Thymus (tissue), 11 donors: ENCODE data around the gene ZNF76. TPM values are rescaled to one million over a fixed set of nuclear protein-coding genes. Genes with fewer than 3 reads are reported as not detected.
A peak's percentile ranks its signal among the peaks of the same experiment; 100 is the strongest.
"Not testable (repeated sequence)": the region's sequence is repeated elsewhere in the genome, so short reads cannot be mapped to it uniquely, and the experiment has no call there.

Source experiments
- DNase-seq, 9 donors: peaks; one replicate each; pipeline ENCODE4 v3.0.0-alpha.2; 2013; ENCODE audit warnings: low spot score in 9 of 9, low read depth in 6 of 9, missing footprints in 1 of 9
- H3K27ac ChIP-seq, 2 donors: one replicate each; pipeline ENCODE4 v1.5.1; 2013; ENCODE audit warnings: control low read depth in 1 of 2, low read depth in 1 of 2, low read length in 1 of 2, mild to moderate bottlenecking in 1 of 2, moderate library complexity in 1 of 2
- H3K27me3 ChIP-seq, 2 donors: one replicate each; pipeline ENCODE4 v1.5.1; 2013; ENCODE audit warnings: low read length in 1 of 2; ENCODE audit not compliant: control insufficient read depth in 2 of 2, insufficient read depth in 1 of 2
- H3K36me3 ChIP-seq, 2 donors: one replicate each; pipeline ENCODE4 v1.5.1; 2013; ENCODE audit warnings: low read length in 1 of 2, mild to moderate bottlenecking in 1 of 2, moderate library complexity in 1 of 2; ENCODE audit not compliant: control insufficient read depth in 2 of 2, insufficient read depth in 2 of 2
- H3K4me1 ChIP-seq, 2 donors: one replicate each; pipeline ENCODE4 v1.5.1; 2013; ENCODE audit warnings: low read length in 2 of 2; ENCODE audit not compliant: control insufficient read depth in 2 of 2, insufficient read depth in 2 of 2
- H3K4me3 ChIP-seq, 2 donors: one replicate each; pipeline ENCODE4 v1.5.1; 2013; ENCODE audit warnings: low read length in 2 of 2, control low read depth in 1 of 2, mild to moderate bottlenecking in 1 of 2
- H3K9me3 ChIP-seq, 2 donors: one replicate each; pipeline ENCODE4 v1.5.1; 2013; ENCODE audit warnings: low read length in 1 of 2, mild to moderate bottlenecking in 1 of 2; ENCODE audit not compliant: control insufficient read depth in 2 of 2, insufficient read depth in 1 of 2
- WGBS: extraction: QIAGEN DNeasy Blood & Tissue Kit; methylation state at CpG from one replicate; pipeline ENCODE4 v1.1.7; 2013; 5-methylcytosine and 5-hydroxymethylcytosine counted together
- polyA plus RNA-seq: library from polyadenylated mRNA; stranded (reverse); fragments of 200-250 nt; gene quantifications from one replicate; pipeline ENCODE4 v1.2.3, GENCODE V29; 2013
- total RNA-seq: library from RNA; stranded (reverse); fragments of 120-200 nt; gene quantifications from one replicate; pipeline ENCODE4 v1.2.4, GENCODE V29; 2013
- donor health status: healthy.

The ZNF76 gene
- total and polyA plus RNA-seq, 2 donors: 13.9 to 32.0 TPM

DNA sequence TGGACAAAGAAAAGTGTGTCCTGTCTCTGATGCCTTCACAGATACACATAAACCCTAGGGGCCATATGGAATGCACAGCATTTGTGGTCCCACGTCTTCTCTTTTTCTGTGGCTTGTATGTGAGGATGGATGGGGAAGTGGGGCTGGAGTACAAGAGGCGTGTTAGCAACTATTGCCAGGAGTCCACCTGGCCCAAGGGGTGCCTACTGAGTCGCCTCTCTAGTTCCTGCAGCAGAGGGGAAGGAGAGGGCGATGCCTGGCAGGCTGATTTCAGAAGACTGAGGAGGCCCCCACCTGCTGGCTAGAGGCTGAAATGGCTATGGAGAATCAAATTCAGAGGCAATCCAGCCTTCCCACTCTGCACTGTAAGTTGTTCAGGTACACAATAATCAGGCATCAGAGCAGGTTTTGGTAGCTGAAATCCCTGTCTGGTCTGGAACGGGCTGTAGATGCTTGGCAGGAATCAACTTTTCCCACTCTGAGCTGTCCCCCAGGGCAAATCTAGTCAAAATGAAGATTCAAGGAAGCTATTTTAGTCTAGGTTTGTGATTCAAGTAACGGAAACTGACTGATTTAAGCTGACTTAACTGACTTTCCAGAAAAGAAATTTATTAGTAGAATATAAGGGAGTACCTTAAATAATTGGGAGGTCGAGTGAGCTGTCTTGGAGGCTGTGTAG lies 68.0 kb downstream of the ZNF76 start:
- peaks cover 0 to 10% of the 10 kb centered on the region in 2 donors for H3K9me3 ChIP-seq
- H3K27ac ChIP-seq: no peak overlapping the region
- peaks cover 0 to 10% of the 10 kb centered on the region in 2 donors for H3K4me1 ChIP-seq
- peaks cover 24 to 34% of the 10 kb centered on the region in 2 donors for H3K36me3 ChIP-seq
- DNase-seq: peak in 5 of 9 donors; percentile 54 to 85 (median 61)
- 49% methylated on average over 7 of the region's 7 CpGs for WGBS
- H3K27me3 ChIP-seq: no peaks in the 10 kb centered on the region
- no peak overlapping the region for H3K4me3 ChIP-seq

DNA sequence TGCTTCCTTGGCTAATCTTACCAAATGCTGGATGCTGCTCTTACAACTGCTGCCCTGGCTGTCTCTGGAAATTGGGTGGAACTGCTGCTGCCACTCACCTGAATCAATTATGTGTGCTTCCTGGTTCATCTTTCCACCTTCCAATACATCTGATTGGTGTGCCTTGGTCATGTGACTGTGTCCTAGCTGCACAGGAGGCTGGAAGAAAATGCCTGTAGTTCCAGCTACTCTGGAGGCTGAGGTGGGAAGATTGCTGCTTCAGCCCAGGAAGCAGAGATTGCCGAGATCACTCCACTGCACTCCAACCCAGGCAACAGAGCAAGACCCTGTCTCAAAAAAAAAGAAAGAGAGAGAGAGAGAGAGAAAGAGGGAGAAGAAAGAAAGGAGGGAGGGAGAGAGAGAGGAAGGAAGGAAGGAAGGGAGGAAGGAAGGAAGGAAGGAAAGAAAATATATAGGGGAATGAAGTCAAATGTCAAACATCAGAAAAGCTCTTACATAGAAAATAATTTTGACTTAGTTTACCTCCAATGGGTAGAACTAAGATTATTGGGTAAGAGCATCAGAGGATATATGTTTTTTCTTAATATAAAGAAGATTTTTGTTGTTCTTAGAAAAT lies 68.7 kb downstream of the ZNF76 start:
- WGBS: 100% methylated on average over 1 of the region's 1 CpG
- H3K27me3 ChIP-seq: no peaks in the 10 kb centered on the region
- H3K9me3 ChIP-seq: peaks cover 0 to 10% of the 10 kb centered on the region in 2 donors
- peaks cover 17 to 27% of the 10 kb centered on the region in 2 donors for H3K36me3 ChIP-seq
- no peak overlapping the region for H3K27ac ChIP-seq
- peaks cover 0 to 10% of the 10 kb centered on the region in 2 donors for H3K4me1 ChIP-seq
- no peak overlapping the region for H3K4me3 ChIP-seq
- no peak for DNase-seq

DNA sequence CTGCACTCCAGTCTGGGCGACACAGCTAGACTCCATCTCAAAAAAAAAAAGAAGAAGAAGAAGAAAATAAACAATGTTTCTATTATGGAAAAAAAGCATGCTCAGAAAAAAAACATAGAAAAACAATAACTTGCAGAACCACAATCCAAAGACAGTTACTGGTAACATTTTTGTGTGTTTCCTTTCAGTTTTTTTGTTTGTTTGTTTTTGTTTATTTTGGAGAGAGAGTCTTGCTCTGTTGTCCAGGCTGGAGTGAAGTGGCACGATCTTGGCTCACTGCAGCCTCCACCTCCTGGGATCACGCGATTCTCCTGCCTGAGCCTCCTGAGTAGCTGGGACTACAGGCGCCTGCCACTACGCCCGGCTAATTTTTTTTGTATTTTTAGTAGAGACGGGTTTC lies 69.4 kb downstream of the ZNF76 start:
- Histone ChIP-seq H3K36me3 (peaks cover 12 to 23% of the 10 kb centered on the region in 2 donors), H3K9me3 (peaks cover 0 to 10% of the 10 kb centered on the region in 2 donors)
- not testable (repeated sequence) for H3K27ac ChIP-seq, H3K4me3 ChIP-seq, DNase-seq, H3K27me3 ChIP-seq, H3K4me1 ChIP-seq
- WGBS: over 99% methylated on average over 8 of the region's 8 CpGs

DNA sequence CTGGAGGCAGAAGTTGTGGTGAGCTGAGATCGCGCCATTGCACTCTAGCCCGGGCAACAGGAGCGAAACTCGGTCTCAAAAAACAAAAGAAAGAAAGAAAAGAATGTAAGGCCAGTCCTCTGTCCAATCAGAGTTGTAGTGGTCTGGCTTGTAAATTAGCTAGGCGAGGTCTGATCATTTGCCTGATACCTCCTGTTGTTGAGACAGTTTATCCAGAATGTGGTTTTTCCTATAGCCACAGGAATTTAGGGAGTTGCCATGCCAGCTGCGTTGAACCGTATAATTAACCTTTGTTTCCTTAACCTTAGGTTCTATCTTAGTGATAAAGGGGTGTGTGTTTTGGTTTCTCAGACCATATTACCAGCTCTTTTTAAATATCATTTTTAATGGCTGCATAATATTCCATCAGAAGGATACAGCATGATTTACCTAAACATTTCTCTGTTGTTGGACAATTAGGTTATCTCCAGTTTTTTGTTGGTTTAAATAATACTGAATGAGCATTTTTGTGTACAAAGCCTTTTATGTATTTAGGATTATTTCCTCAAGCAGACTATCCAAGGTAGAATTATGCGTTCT lies 71.1 kb downstream of the ZNF76 start:
- Histone ChIP-seq H3K4me1 (peaks cover 0 to 10% of the 10 kb centered on the region in 2 donors), H3K4me3 (no peak overlapping the region), H3K27me3 (no peaks in the 10 kb centered on the region), H3K9me3 (peaks cover 0 to 10% of the 10 kb centered on the region in 2 donors), H3K27ac (no peak overlapping the region), H3K36me3 (peaks cover 5 to 8% of the 10 kb centered on the region in 2 donors)
- no peak for DNase-seq
- 98% methylated on average over 9 of the region's 9 CpGs for WGBS

DNA sequence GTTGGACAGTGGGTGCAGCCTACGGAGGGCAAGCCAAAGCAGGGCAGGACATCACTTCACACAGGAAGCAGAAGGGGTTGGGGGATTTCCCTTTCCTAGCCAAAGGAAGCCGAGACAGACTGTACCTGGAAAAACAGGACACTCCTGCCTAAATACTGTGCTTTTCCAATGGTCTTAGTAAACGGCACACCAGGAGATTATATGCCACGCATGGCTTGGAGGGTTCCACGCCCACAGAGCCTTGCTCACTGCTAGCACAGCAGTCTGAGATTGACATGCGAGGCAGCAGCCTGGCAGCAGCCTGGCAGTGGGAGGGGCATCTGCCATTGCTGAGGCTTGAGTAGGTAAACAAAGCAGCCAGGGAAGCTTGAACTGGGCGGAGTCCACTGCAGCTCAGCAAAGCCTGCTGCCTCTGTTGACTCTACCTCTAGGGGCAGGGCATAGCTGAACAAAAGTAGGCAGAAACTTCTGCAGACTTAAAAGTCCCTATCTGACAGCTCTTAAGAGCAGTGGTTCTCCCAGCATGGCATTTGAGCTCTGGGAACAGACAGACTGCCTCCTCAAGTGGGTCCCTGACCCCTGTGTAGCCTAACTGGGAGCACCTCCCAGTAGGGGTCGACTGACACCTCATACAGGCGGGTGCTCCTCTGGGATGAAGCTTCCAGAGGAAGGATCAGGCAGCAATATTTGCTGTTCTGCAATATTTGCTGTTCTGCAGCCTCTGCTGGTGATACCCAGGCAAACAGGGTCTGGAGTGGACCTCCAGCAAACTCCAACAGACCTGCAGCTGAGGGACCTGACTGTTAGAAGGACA lies 72.7 kb downstream of the ZNF76 start:
- 93% methylated on average over 9 of the region's 9 CpGs for WGBS
- H3K36me3 ChIP-seq, H3K4me1 ChIP-seq, H3K4me3 ChIP-seq, H3K27ac ChIP-seq, H3K27me3 ChIP-seq: not testable (repeated sequence)
- peaks cover 0 to 10% of the 10 kb centered on the region in 2 donors for H3K9me3 ChIP-seq
- peak in 3 of 9 donors; percentile 46 to 69 (median 48) for DNase-seq

DNA sequence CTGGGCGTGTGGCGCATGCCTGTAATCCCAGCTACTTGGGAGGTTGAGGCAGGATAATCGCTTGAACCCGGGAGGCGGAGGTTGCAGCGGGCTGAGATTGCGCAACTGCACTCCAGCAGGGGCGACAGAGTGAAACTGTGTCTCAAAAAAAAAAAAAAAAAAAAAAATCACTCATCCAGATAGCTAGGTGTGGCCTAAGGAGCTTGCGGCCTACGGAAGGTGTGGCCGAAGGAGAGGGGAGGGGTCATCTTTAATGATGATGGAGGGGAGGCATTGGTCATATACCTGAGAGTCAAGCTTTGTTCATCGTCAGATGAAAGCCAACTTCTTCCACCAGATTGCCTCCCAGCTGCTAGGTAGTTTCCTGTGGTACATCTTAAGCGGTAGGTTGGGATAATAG lies 82.0 kb downstream of the ZNF76 start:
- no peaks in the 10 kb centered on the region for H3K9me3 ChIP-seq
- 95% methylated on average over 13 of the region's 13 CpGs for WGBS
- DNase-seq: no peak
- no peaks in the 10 kb centered on the region for H3K36me3 ChIP-seq
- peaks cover 0 to 13% of the 10 kb centered on the region in 2 donors for H3K27me3 ChIP-seq
- peaks cover 13 to 18% of the 10 kb centered on the region in 2 donors for H3K4me1 ChIP-seq
- H3K4me3 ChIP-seq: no peak overlapping the region
- H3K27ac ChIP-seq: no peak overlapping the region

DNA sequence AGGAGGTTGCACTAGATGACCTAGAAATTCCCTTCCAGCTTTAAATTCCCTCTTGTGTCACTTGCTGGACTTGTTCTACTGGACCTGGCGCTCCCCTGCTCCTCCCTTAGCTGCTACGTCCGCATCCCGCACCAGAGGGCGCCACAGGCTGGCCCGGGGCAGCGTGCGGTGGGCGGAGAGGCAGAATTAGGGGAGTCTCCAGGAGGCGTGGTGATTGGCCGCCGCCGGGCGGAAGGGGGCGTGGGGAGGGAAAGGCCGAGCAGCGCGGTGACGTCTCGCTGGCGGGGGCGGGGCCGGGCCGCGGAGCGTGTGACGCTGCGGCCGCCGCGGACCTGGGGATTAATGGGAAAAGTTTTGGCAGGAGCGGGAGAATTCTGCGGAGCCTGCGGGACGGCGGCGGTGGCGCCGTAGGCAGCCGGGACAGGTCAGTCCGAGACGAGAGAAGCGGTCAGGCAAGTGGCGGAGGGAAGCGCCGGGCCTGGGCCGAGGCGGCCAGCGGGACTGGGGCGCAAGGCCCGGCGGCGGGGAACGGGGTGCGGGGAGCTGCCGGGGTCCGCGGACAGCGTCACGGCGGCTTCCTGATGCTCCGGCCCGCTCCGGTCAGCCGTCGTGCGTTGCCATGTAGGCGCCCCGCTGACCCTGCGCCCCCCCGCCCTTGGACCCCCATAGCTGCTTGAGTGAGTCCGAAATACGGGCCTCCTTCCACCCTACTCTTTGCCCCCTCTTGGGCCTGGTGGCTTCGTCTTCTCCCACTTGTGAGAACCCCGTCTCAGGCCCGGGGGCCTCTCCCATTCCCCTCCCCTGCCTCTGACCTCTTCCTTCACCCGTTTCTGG lies 82.9 kb downstream of the ZNF76 start, which contains the start of gene PPARD:
TSS of gene PPARD (plus strand) at position 301 of the 834 bp plus-strand sequence. CDS start 68,530 bp downstream, outside the sequence.
- H3K9me3 ChIP-seq: no peaks in the 10 kb centered on the region
- peak within 1 kb of the TSS; percentile 62 to 78 for H3K4me3 ChIP-seq
- no peaks in the 10 kb centered on the region for H3K36me3 ChIP-seq
- H3K27me3 ChIP-seq: peaks cover 0 to 13% of the 10 kb centered on the region in 2 donors
- H3K4me1 ChIP-seq: peaks cover 13 to 18% of the 10 kb centered on the region in 2 donors
- WGBS: under 1% methylated on average over 77 of the region's 77 CpGs
- peak; percentile 79 to 96 (median 93) for DNase-seq
- peak within 1 kb of the TSS; percentile 51 to 77 for H3K27ac ChIP-seq

DNA sequence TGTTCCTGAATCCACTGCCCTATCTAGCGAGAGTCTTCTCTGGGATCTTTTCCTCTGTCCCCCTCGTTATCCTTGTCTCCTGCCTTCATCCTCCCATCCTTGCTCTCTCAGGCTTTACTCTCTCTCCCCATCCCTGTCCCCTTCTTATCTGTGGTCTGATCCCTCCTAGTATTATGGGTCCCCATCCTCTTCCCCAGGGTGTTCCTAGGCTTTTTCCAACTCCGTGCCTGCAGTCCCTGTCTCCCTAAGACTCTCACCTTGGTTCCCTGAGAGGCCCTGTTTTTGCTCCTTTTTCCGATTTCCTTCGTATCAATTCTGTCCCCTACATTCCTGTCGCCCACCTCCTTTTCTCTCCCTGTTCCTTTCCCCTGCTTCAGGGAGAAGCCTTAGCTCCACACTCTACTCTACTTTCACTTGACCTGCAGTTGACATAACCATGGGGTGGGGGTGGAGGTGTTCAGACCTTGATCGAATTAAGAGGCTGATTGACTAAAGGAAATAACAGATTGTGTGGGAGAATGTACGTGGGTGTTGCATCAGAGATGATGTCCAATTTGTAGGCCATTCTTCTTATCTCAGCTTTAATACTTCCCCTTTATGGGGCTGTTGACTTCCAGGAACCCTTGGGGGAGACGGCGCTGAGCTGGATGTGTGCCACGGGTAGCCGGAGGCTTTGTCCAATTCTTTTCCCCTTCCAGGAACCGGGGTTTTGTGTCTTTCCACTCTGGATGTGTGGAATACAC lies 83.7 kb downstream of the ZNF76 start:
- H3K4me3 ChIP-seq: peak overlapping the region; percentile 62 to 78
- H3K4me1 ChIP-seq: peaks cover 13 to 21% of the 10 kb centered on the region in 2 donors
- peaks cover 0 to 13% of the 10 kb centered on the region in 2 donors for H3K27me3 ChIP-seq
- no peaks in the 10 kb centered on the region for H3K9me3 ChIP-seq
- WGBS: 30% methylated on average over 13 of the region's 13 CpGs
- peaks cover 2 to 3% of the 10 kb centered on the region in 2 donors for H3K36me3 ChIP-seq
- H3K27ac ChIP-seq: peak overlapping the region; percentile 51 to 77
- DNase-seq: no peak
